ENCODE results near the gene SLC35B1. TPM values are rescaled to one million over a fixed set of nuclear protein-coding genes. Genes with fewer than 3 reads are reported as not detected.

The SLC35B1 gene
- total and polyA plus RNA-seq, 2 of the 4 experiments (the other 2 are of a cell fraction), result 66.4 to 86.2 TPM

GRCh38 chr17:49757151-49757777 is 49.5 kb upstream of the SLC35B1 start:
- H4K91ac ChIP-seq (ENCODE audit: insufficient read depth, low read depth, low read length), result no peak overlapping the region
- H2AK9ac ChIP-seq (replicated peaks; ENCODE audit: low read depth, low read length, poor library complexity), result no peak overlapping the region
- H3K4me3 ChIP-seq (ENCODE audit: insufficient read depth, low read depth, low read length), result no peak overlapping the region
- peaks cover 9% of the 10 kb centered on the region for H3K27me3 ChIP-seq (ENCODE audit: control insufficient read depth, insufficient read depth, low read length)
- H2BK5ac ChIP-seq (ENCODE audit: low read depth, low read length, poor library complexity, severe bottlenecking), result no peak overlapping the region
- H3K36me3 ChIP-seq (ENCODE audit: control insufficient read depth, insufficient read depth, low read length), result no peaks in the 10 kb centered on the region
- H3K14ac ChIP-seq (replicated peaks; ENCODE audit: low read depth, low read length), result no peak overlapping the region
- no peak overlapping the region for H2AFZ ChIP-seq (replicated peaks; ENCODE audit: low read length, poor library complexity)
- H3K18ac ChIP-seq (ENCODE audit: low read depth, low read length), result no peak overlapping the region
- no CpG with 5 or more reads among the region's 6 CpGs for WGBS, 2 experiments (ENCODE audit: extremely low coverage in 2 of 2, insufficient read length in 1 of 2)
- no peak overlapping the region for H2BK20ac ChIP-seq (ENCODE audit: low read depth, low read length)
- no peak overlapping the region for H3K27ac ChIP-seq (ENCODE audit: insufficient read depth, low read length)
- no peak overlapping the region for H3K9ac ChIP-seq (ENCODE audit: low read depth, low read length)
- POLR2A ChIA-PET (ENCODE audit: unreplicated experiment), result no interaction called here
- TF ChIP-seq NFE2L2 (IDR thresholded peaks at IDR 0.05; ENCODE audit: low read depth, low read length) (no peak), BHLHE40 (IDR thresholded peaks at IDR 0.05; ENCODE audit: low read depth, low read length) (no peak)
- no peak overlapping the region for H3K4ac ChIP-seq (ENCODE audit: low read depth, low read length)
- ATAC-seq (ENCODE audit: low read depth), result no peak
- H3K4me2 ChIP-seq (ENCODE audit: low read depth, low read length), result no peak overlapping the region
- DNase-seq, result no peak
- no peak overlapping the region for H2AK5ac ChIP-seq (ENCODE audit: low read depth, low read length)
- H3K9me3 ChIP-seq (ENCODE audit: control insufficient read depth, insufficient read depth, low read length), result no peaks in the 10 kb centered on the region
- dilution Hi-C loops (cut with HindIII; ENCODE audit: low sequenced_read_pairs, unreplicated experiment) (no loop called here), in situ Hi-C loops (cut with MboI; ENCODE audit: low sequenced_read_pairs) (no loop called here), intact Hi-C loops (cut with micrococcal nuclease) (no loop called here)
- H3K9me1 ChIP-seq (ENCODE audit: insufficient read depth, low read length), result no peaks in the 10 kb centered on the region
- H2BK120ac ChIP-seq (ENCODE audit: low read depth, low read length), result no peak overlapping the region
- H2BK15ac ChIP-seq (ENCODE audit: low read depth, low read length), result no peak overlapping the region
- BruUV-seq (replicated peaks), result no TSS peak
- H3K4me1 ChIP-seq (ENCODE audit: control insufficient read depth, insufficient read depth, low read length), result no peaks in the 10 kb centered on the region
- no peaks in the 10 kb centered on the region for H3K79me1 ChIP-seq (ENCODE audit: low read depth in 1 of 2, low read length in 2 of 2)
- no peak overlapping the region for H4K8ac ChIP-seq (ENCODE audit: low read depth in 2 of 2, low read length in 2 of 2)
- H3K23ac ChIP-seq (ENCODE audit: low read depth, low read length), result no peak overlapping the region
- H3K56ac ChIP-seq (ENCODE audit: extremely low read depth, insufficient read depth, low read length), result no peak overlapping the region
- no peaks in the 10 kb centered on the region for H4K20me1 ChIP-seq (ENCODE audit: insufficient read depth, low read length)
- CTCF ChIA-PET, result interaction anchor here (0.5 to 0.6 kb wide), 2 partner anchors 38 to 94 kb away, joined by 3 to 5 read pairs; no protein-coding TSS in a partner anchor
- H4K5ac ChIP-seq (ENCODE audit: low read depth, low read length), result no peak overlapping the region
